Astrocyte of the cerebellum (primary cell): ENCODE results near the gene GBA2.

Source experiments
- DNase-seq: peaks from one replicate; pipeline ENCODE4 v3.0.0-alpha.2; 2011; ENCODE audit warnings: low read depth
- H3K4me3 ChIP-seq: 2 replicates; pipeline ENCODE4 v1.5.1; 2011; ENCODE audit warnings: mild to moderate bottlenecking, low read depth, low read length, moderate library complexity
- CTCF ChIP-seq: IDR thresholded peaks from 2 replicates; pipeline ENCODE4 v1.5.1; 2012; ENCODE audit warnings: low read length, low read depth, moderate library complexity, mild to moderate bottlenecking; ENCODE audit errors: missing control alignments
- in situ Hi-C: cut with HindIII; loops from 2 replicates; pipeline ENCODE4 v1.10.0; 2017; ENCODE audit warnings: low sequenced_read_pairs

GBA2 gene

GRCh38 chr9:35717132-35717870 is 31.7 kb downstream of the GBA2 start:
- DNase-seq, result no peak
- H3K4me3 ChIP-seq, result no peak overlapping the region
- in situ Hi-C loops, result no loop called here
- TF ChIP-seq CTCF, result no peak

- TF ChIP-seq CTCF, result peak; percentile 25
- DNase-seq, result no peak
- no peak overlapping the region for H3K4me3 ChIP-seq
- in situ Hi-C loops, result no loop called here
These were observed 32.8 kb downstream of the GBA2 start for GRCh38 chr9:35716230-35716629.

DNA sequence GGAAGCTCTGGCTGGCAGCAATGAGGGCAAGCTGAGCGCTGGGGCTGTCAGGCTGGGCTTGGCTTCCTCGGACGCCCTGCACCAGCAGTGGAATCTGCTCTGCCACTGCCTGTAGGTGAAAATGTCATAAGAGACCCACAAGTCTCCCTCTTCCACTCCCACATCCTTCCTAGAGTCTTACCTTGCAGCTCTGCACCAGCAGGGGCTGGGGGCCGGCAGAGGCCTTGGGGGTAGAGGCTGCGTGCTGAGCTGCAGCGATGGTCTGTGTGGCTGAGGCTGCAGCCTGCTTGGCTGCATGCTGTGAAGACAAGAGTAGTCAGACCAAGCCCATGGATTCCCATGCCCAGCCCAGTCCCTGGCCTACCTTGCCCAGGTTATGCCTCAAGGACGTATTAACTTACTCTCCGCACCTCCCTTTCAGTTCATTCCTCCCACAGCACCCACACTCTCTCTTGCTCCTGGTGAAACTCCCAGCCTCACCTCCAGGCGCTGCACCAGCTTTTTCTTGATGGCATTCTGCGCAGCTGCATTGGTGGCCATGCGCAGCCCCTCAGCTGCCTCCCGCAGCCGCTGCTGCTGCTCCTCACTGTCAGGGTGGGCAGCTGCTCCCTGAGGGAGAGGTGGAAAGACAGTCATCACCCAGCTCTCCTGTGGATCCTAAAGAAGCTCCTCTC is 34.3 kb downstream of the GBA2 start:
- in situ Hi-C loops, result loop anchor here (5.0 kb wide), 1 partner anchor 37 kb away; no protein-coding TSS in a partner anchor
- H3K4me3 ChIP-seq, result no peak overlapping the region
- TF ChIP-seq CTCF, result no peak

GRCh38 chr9:35714123-35714522 is 34.9 kb downstream of the GBA2 start:
- TF ChIP-seq CTCF, result no peak
- DNase-seq, result no peak
- in situ Hi-C loops, result loop anchor here (5.0 kb wide), 1 partner anchor 37 kb away; no protein-coding TSS in a partner anchor
- no peak overlapping the region for H3K4me3 ChIP-seq

More for the DNA sequence above, 34.3 kb downstream of the GBA2 start:
- no peak for DNase-seq

GRCh38 chr9:35713578-35713977 is 35.5 kb downstream of the GBA2 start:
- in situ Hi-C loops, result loop anchor here (5.0 kb wide), 1 partner anchor 36 kb away; no protein-coding TSS in a partner anchor
- H3K4me3 ChIP-seq, result no peak overlapping the region
- no peak for TF ChIP-seq CTCF
- DNase-seq, result no peak

GRCh38 chr9:35712762-35713400 is 36.1 kb downstream of the GBA2 start:
- in situ Hi-C loops, result loop anchor here (5.0 kb wide), 1 partner anchor 36 kb away; no protein-coding TSS in a partner anchor
- H3K4me3 ChIP-seq, result no peak overlapping the region
- no peak for TF ChIP-seq CTCF
- no peak for DNase-seq
